Measurements from ENCODE around the gene REEP6.

DNA sequence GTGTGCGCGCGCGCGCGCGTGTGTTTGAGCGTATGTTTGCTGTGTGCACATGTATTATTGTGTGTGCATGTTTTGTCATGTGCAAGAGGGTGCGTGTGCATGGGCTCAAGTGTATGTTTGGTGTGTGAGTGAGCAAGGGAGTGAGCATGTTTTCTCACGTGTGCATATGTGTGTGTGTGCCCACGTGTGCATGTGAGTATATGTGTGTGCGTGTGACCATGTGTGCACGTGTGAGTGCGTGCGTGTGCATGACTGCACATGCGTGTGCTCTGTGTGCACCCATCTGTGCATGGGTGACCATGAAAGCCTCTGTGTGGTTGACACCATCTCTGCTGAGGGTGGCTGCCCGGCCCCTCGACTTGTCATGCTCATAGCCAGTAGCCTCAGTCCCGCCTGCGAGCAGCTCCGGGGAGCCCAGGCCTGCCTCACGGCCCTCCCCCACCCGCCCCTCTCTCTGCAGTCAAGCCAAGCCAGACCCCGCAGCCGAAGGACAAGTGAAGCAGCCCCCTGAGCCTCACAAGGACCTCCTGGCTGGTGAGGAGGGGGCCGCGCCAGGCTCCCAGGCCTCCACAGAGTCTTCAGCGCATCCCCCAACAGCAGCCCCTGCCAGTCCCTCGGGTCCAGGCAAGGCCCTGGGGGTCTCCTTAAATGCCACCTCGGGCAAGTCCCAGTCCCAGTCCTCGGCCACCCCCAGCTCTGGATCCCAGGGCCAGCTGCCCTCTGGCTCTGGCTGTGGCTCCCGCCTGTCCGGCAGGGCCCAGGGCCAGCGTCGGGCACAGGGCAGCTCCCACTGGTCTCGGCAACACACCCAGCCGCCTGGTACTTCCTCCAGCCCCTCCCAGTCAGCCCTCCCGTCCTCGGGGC lies 6.0 kb downstream of the REEP6 start:
- TF ChIP-seq, protein P1, sequence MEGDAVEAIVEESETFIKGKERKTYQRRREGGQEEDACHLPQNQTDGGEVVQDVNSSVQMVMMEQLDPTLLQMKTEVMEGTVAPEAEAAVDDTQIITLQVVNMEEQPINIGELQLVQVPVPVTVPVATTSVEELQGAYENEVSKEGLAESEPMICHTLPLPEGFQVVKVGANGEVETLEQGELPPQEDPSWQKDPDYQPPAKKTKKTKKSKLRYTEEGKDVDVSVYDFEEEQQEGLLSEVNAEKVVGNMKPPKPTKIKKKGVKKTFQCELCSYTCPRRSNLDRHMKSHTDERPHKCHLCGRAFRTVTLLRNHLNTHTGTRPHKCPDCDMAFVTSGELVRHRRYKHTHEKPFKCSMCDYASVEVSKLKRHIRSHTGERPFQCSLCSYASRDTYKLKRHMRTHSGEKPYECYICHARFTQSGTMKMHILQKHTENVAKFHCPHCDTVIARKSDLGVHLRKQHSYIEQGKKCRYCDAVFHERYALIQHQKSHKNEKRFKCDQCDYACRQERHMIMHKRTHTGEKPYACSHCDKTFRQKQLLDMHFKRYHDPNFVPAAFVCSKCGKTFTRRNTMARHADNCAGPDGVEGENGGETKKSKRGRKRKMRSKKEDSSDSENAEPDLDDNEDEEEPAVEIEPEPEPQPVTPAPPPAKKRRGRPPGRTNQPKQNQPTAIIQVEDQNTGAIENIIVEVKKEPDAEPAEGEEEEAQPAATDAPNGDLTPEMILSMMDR (IDR thresholded peaks at IDR 0.05) = no peak
- TF ChIP-seq EZH2 (IDR thresholded peaks at IDR 0.05) = no peak
